Neutrophil (primary cell): ENCODE data around the gene COA1.
"Not testable (repeated sequence)": the region's sequence is repeated elsewhere in the genome, so short reads cannot be mapped to it uniquely, and the experiment has no call there.

Source experiments
- H3K27ac ChIP-seq: fragments of 200-600 bp; sonication (generic); 2 replicates; pipeline ENCODE4 v1.5.1; 2016; ENCODE audit warnings: mild to moderate bottlenecking, moderate library complexity
- H3K27me3 ChIP-seq: fragments of 200-600 bp; sonication (generic); 2 replicates; pipeline ENCODE4 v1.6.0; 2016; ENCODE audit warnings: mild to moderate bottlenecking
- H3K36me3 ChIP-seq: fragments of 200-600 bp; sonication (generic); 2 replicates; pipeline ENCODE4 v1.5.1; 2017
- H3K4me1 ChIP-seq, 2 experiments: fragments of 200-600 bp in 1 of 2; sonication (generic) in 1 of 2; 1 replicate in 1 of 2; 2 replicates in 1 of 2; pipeline versions ENCODE4 v1.5.1 to v1.6.1; 2013 to 2016; ENCODE audit warnings: low read depth in 1 of 2, low read length in 1 of 2, mild to moderate bottlenecking in 1 of 2, moderate library complexity in 1 of 2; ENCODE audit not compliant: control insufficient read depth in 1 of 2, insufficient read depth in 1 of 2
- H3K4me3 ChIP-seq, 2 experiments: fragments of 200-600 bp in 1 of 2; sonication (generic) in 1 of 2; 1 replicate in 1 of 2; 2 replicates in 1 of 2; pipeline ENCODE4 v1.5.1; 2013 to 2016; ENCODE audit warnings: low read depth in 1 of 2, low read length in 1 of 2, mild to moderate bottlenecking in 1 of 2, moderate library complexity in 1 of 2
- H3K9me3 ChIP-seq: fragments of 200-600 bp; sonication (generic); 2 replicates; pipeline ENCODE4 v1.5.1; 2016
- TF ChIP-seq, protein P1 (sequence below): fragments of 200-600 bp; sonication (generic); IDR thresholded peaks from 2 replicates; pipeline ENCODE4 v1.5.1; 2016; ENCODE audit warnings: antibody characterized with exemption

Gene COA1

DNA sequence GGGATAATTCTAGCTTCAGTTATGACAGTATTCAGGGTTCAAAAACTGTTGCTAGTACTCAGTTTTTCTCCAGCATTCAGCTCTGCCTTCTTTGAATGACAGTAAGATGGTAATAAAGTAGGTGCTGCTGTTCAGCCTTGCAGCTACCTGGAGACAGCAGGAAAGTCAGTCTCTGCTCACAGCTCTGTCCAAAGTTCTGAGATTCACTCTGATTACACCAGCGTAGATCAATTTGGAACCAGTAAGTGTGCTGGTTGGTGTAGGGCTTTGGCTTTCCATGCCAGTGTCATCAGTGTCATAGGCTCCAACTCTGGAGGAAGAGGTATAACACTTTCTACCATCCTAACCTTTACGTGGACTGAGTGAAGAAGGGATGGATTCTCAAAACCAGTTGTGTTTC lies 120.2 kb downstream of the COA1 start:
- TF ChIP-seq, protein P1, sequence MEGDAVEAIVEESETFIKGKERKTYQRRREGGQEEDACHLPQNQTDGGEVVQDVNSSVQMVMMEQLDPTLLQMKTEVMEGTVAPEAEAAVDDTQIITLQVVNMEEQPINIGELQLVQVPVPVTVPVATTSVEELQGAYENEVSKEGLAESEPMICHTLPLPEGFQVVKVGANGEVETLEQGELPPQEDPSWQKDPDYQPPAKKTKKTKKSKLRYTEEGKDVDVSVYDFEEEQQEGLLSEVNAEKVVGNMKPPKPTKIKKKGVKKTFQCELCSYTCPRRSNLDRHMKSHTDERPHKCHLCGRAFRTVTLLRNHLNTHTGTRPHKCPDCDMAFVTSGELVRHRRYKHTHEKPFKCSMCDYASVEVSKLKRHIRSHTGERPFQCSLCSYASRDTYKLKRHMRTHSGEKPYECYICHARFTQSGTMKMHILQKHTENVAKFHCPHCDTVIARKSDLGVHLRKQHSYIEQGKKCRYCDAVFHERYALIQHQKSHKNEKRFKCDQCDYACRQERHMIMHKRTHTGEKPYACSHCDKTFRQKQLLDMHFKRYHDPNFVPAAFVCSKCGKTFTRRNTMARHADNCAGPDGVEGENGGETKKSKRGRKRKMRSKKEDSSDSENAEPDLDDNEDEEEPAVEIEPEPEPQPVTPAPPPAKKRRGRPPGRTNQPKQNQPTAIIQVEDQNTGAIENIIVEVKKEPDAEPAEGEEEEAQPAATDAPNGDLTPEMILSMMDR = no peak
- Histone ChIP-seq H3K36me3 (peaks cover 52% of the 10 kb centered on the region), H3K4me1 (no peaks in the 10 kb centered on the region), H3K4me3 (no peak overlapping the region), H3K27me3 (no peaks in the 10 kb centered on the region), H3K9me3 (no peaks in the 10 kb centered on the region), H3K27ac (peak overlapping the region; percentile 35)

DNA sequence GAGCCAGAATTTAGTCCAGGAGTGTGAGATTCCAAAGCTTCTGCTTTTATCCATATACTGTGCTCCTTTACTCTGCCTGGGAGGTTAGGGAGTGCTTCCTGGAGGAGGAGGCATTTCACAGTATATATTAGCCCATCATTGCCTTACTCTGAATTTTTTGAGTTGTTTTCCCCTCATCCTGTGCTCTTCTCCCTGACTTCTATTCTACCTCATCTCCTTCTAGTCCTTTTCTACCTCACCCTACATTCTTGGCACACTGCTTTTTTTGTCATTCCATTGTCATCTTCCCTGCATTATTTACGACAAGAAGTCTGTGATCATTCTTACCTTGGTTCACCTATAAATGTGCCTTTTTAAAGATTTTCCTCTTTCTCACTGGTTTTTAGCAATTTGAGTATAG lies 125.1 kb downstream of the COA1 start:
- Histone ChIP-seq H3K4me3 (no peak overlapping the region), H3K27me3 (no peaks in the 10 kb centered on the region), H3K9me3 (no peaks in the 10 kb centered on the region), H3K27ac (no peak overlapping the region), H3K4me1 (no peaks in the 10 kb centered on the region), H3K36me3 (peaks cover 36% of the 10 kb centered on the region)
- TF ChIP-seq, protein P1 = no peak

DNA sequence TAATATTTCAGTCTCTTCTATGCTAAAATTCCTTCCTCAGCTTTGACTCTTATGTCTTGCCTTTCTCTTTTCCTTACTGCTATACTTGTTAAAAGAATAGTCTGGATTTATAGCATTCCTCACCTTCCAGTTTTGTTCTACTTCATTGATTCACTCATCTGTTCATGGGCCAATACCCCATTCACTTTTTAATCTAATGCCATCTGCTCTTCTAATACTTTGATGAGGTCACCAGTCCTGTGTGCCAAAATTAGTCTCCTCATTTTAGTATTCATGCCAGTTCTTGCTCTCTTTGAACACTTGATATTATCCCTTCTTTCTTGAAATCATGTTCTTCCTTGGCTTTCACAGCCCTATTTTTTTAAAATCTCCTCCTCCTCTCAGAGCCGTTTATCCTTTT lies 127.1 kb downstream of the COA1 start:
- Histone ChIP-seq H3K36me3 (peaks cover 40% of the 10 kb centered on the region), H3K4me1 (no peaks in the 10 kb centered on the region), H3K9me3 (no peaks in the 10 kb centered on the region), H3K4me3 (no peak overlapping the region), H3K27me3 (no peaks in the 10 kb centered on the region), H3K27ac (no peak overlapping the region)
- TF ChIP-seq, protein P1 = no peak

DNA sequence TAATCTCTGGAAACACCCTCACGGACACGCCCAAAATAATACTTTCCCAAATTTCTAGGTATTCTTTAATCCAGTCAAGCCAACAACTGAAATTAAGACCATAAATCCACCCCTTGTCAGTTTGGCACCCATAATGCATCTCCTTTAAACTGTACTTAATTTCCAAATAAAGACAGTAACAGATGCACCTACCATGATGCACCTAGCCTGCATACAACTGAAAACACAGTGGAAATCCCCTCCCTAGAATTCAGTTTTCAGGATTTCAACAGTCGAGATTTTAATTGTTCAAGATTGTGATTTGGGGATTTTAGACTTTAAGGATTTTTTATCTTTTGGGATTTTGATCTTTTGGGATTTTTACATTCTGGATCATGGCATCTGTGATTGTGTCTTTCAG lies 129.3 kb downstream of the COA1 start:
- H3K9me3 ChIP-seq = no peaks in the 10 kb centered on the region
- no peaks in the 10 kb centered on the region for H3K27me3 ChIP-seq
- no peaks in the 10 kb centered on the region for H3K4me1 ChIP-seq
- H3K4me3 ChIP-seq = no peak overlapping the region
- TF ChIP-seq, protein P1 = no peak
- peak overlapping the region; percentile 18 for H3K27ac ChIP-seq
- peaks cover 53% of the 10 kb centered on the region for H3K36me3 ChIP-seq

DNA sequence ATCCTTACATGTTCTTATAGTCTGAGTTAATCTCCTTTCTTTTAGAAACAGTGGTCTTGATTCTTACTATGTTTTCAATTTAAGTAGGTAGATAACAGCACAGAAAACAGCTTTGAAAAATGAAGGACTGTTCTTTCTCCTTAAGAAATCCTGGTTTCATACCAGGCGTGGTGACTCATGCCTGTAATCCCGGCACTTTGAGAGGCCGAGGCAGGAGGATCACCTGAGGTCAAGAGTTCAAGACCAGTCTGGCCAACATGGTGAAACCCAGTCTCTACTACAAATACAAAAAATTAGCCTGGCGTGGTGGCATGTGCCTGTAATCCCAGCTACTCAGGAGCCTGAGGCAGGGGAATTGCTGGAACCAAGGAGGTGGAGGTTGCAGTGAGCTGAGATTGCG lies 132.9 kb downstream of the COA1 start:
- not testable (repeated sequence) for H3K9me3 ChIP-seq, H3K27ac ChIP-seq, H3K27me3 ChIP-seq, H3K4me3 ChIP-seq
- H3K4me1 ChIP-seq = peaks cover 19 to 21% of the 10 kb centered on the region in 2 experiments
- peaks cover 44% of the 10 kb centered on the region for H3K36me3 ChIP-seq

DNA sequence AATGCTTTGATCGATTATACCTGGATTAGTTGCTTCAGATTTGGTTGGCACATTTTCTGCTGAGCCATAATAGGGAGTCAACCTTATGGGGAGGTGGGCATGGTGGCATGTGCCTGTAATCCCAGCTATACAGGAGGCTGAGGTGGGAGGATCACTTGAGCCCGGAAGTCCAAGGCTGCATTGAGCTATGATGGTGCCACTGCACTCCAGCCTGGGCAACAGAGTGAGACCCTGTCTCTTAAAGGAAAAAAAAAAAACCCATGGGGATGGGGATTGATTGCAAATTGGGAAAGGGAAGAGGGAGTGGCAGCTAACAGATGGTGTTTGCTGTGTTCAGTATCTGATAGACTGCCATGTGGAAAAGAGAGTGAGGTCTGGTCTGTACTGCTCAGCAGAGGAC lies 135.3 kb downstream of the COA1 start:
- no peaks in the 10 kb centered on the region for H3K27me3 ChIP-seq
- H3K9me3 ChIP-seq = no peaks in the 10 kb centered on the region
- H3K27ac ChIP-seq = no peak overlapping the region
- no peak overlapping the region for H3K4me3 ChIP-seq
- peaks cover 39 to 43% of the 10 kb centered on the region in 2 experiments for H3K4me1 ChIP-seq
- TF ChIP-seq, protein P1 = no peak
- peaks cover 31% of the 10 kb centered on the region for H3K36me3 ChIP-seq
